Right lobe of liver (tissue), 4 donors: ENCODE measurements around the gene TRIM50.

Source experiments
- CTCF ChIP-seq, 4 donors: fragments of 200-600 bp in 3 of 4; fragments of 450-650 bp in 1 of 4; IDR thresholded peaks; one replicate each; pipeline versions ENCODE4 v1.5.1 to v1.8.0; 2016 to 2022; ENCODE audit warnings: antibody characterized with exemption in 4 of 4, mild to moderate bottlenecking in 2 of 4
- POLR2A ChIP-seq: fragments of 450-650 bp; IDR thresholded peaks from one replicate; pipeline ENCODE4 v1.6.1; 2017; ENCODE audit warnings: antibody characterized with exemption, mild to moderate bottlenecking
- donor health status: DM: no; HTN: no; CAD: no.
- donor health status: DM: no; HTN: no; CAD: no.
- donor health status: DM: no; HTN: yes; CAD: no.

- TF ChIP-seq CTCF (IDR thresholded peaks at IDR 0.05) (no peak), POLR2A (no peak)
Observed at GRCh38 chr7:73363225-73364005, 35.5 kb upstream of the TRIM50 start.
